Activated CD4-positive, alpha-beta T cell treated with anti-CD3 and anti-CD28 coated beads, Interleukin-2, Interleukin-4, amounts not matched to agents 100 ng/mL and 50 ng/mL, durations not matched to agents 16 hours and 8 hours (primary cell): ENCODE data around the gene PIM1.
"Not testable (repeated sequence)": the region's sequence is repeated elsewhere in the genome, so short reads cannot be mapped to it uniquely, and the experiment has no call there.

Experiments
- DNase-seq: peaks from one replicate; pipeline ENCODE4 v3.0.0-alpha.2; 2020; ENCODE audit warnings: low spot score

The PIM1 gene

GRCh38 chr6:37190159-37190535 lies 20.2 kb downstream of the PIM1 start:
- DNase-seq = no peak

DNA sequence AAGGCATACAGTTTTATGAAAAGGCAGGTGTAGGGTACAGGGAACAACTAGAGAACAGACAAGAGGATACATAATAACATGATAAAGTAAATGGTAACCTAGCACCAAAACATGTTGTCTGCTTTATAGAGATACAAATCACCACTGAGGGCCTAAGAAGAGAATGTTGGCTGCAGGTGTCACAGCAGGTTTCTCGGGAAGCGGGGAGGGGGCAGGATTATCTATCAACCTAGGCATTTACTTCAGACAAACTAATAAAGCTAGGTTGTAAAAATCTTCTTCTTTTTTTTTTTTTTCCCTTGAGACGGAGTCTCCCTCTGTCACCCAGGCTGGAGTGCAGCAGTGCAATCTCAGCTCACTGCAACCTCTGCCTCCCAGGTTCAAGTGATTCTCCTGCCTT lies 22.7 kb downstream of the PIM1 start:
- DNase-seq = no peak

- DNase-seq = not testable (repeated sequence)
Measured at GRCh38 chr6:37194886-37195285, 24.9 kb downstream of the PIM1 start.

DNA sequence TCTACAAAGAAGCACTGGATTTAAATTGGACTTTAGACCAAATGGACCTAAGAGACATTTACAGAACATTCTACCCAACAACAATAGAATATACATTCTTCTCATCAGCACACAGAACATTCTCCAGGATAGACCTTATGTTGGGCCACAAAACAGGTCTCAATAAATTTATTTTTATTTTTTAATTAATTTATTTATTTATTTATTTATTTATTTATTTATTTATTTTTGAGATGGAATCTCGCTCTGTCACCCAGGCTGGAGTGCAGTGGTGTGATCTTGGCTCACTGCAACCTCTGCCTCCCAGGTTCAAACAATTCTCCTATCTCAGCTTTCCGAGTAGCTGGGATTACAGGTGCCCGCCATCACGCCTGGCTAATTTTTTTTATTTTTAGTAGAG lies 26.5 kb downstream of the PIM1 start:
- not testable (repeated sequence) for DNase-seq

- no peak for DNase-seq
Measured at GRCh38 chr6:37200085-37200484, 30.1 kb downstream of the PIM1 start.

DNA sequence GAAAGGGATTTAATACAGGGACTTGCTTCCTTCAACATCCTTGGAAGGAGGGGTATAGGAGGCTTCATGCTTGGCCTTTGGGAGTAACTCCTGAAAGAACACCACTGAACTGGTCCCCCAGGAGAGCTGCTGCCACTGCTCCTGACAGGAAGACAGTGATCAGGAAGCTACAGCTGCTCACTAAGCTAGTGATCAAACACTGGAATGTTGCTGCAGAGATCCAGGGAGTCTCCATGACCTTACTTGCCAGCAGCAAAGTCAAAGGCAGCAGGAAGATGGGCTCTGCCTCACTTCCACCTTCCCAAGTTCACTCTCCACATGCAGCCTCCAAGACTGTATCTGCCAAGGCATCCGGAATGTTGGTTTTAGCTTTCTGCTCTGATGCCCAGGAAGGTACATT lies 31.8 kb downstream of the PIM1 start:
- DNase-seq = no peak

DNA sequence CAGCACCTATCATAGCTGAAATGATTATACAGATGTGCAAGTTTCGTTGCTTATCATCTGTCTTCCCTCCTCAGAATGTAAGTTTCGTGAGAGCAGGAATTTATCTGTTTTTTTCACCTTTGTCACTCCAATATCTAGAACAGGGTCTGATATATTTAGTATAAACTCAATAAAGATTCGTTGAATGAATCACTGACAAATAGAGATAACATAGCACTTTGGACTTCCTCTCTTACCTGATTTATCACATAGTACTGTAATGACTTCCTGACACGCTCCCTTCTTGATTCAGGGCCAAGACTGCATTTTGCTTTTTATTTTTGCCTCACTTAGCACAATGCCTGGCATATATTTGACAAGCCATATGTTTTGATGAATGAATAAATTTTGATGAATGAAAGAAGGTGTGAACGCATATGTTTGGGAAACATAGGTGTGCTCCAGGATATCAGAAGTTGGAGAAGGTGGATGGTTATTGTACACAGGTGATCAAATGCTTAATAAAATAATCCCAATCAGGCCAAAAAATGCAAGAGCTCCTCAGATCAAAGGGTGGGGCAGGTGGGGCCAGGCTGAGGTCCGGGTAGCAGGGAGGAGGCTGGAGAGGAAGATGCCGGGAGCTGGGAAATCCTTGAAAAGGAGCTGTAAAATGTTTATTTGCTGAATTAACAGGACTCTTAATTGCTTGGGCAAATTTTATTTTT lies 33.0 kb downstream of the PIM1 start:
- peak; percentile 42 for DNase-seq

GRCh38 chr6:37204014-37204751 lies 34.2 kb downstream of the PIM1 start:
- DNase-seq = no peak

DNA sequence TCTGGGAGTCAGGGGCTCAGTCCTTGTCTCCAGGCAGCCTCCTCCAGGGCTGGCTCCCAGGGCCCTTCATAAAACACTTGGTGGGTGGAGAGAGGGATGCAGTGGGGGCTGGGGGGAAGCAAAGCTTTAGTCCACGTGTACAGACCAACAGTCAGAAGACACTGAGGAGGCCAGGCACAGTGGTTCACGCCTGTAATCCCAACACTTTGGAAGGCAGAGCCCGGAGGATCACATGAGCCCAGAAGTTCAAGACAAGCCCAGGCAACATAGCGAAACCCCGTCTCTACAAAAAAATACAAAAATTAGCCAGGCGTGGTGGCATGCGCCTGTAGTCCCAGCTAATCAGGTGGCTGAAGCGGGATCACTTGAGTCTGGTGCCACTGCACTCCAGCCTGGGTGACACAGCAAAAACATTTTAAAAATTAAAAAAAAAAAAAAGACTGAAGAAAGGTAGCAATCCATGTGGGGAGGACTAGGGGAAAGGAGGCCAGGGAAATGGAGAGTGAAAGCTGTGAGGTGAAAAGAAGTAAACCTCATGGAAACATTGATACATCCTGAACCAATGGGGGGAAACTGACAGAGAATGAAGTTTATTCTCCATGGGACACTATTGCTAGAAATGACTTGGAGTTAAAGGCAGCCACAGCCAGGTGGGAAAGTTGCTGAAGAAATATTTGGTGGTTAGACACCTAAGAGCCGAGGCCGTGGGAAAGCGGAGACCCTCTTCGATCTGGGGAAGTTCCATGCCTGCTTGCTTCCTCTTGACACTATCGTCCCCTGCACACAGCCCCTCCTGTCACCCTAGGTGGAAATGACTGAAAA lies 35.4 kb downstream of the PIM1 start:
- peak; percentile 28 for DNase-seq

DNA sequence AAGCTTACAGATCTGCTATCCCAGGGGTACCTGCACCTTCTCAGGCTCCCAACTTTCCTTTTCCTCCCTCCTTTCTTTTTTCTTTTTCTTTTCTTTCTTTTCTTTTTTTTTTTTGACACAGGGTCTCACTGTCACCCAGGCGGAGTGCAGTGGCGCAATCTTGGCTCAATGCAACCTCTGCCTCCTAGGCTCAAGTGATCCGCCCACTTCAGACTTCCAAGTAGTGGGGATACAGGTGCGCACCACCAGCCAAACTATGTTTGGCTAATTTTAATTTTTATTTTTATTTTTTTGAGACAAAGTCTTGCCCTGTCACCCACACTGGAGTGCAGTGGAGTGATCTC lies 36.0 kb downstream of the PIM1 start:
- DNase-seq = no peak

- no peak for DNase-seq
Measured at GRCh38 chr6:37206622-37207021, 36.7 kb downstream of the PIM1 start.

GRCh38 chr6:37207903-37208456 lies 38.0 kb downstream of the PIM1 start:
- peak; percentile 96 for DNase-seq

DNA sequence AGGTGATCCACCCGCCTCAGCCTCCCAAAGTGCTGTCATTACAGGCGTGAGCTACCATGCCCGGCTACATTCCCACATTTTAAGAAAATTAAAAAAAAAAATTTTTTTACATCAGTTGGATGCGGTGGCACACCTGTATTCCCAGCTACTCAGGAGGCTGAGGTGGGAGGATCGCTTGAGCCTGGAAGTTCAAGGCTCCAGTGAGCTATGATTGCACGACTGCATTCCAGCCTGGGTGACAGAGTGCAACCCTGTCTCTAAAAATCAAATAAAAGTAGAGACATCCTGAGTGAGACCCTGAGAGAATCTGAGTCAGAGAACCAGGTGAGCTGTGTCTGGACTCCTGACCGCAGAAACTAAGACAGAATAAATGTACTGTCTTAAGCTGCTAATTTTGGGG lies 38.8 kb downstream of the PIM1 start:
- no peak for DNase-seq

GRCh38 chr6:37209461-37210205 lies 39.7 kb downstream of the PIM1 start:
- no peak for DNase-seq

DNA sequence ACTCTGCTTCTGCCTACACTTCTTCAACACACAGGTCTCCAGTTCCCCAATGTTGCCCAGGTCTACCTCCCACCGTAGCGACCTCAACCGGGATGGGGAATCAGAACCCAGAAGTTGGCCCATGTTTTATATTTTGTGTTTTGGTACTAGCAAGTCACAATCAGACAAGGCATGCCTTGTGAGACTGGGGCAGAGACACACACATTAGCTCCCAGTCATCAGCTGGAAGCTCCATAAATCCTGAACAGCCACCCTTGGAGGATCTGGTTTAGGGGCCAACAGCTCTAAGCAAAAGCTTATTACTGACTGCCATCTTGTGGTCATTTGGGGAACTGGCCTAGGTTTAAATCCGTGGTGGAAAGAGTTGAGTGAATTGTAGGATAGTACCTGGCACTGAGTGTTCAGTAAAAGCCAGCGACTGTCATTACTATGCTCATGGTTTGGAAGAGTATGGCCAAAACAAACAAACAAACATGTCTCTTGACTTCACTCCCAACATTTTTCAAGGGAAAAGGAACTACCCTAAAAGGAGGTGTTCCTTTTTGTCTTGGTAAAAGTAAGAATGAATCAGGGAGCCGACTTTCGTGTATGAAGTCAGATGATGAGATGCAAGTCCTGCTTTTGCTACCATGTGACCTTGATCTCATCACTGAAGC lies 40.5 kb downstream of the PIM1 start:
- peak; percentile 91 for DNase-seq

- DNase-seq = no peak
Measured at GRCh38 chr6:37212268-37212667, 42.3 kb downstream of the PIM1 start.

- no peak for DNase-seq
Measured at GRCh38 chr6:37218061-37218460, 48.1 kb downstream of the PIM1 start.

DNA sequence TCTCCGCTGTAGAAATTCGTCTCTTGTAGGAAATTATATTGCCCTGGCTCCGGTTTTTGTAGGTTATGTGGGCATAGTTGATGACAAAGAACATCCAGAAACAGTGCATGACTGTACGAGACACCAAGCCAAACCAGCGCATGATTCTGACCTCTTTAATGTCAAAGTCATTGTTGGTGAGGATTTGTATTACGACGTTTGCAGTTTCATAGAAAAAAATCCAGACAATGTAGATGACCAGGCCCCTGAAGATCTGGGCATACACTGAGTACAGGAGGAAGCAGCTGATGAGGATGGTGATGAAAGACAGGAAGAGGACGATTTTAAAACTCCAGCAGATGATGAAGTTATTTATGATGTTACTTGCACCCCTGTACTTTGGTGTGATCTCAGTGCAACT lies 48.6 kb downstream of the PIM1 start:
- no peak for DNase-seq

DNA sequence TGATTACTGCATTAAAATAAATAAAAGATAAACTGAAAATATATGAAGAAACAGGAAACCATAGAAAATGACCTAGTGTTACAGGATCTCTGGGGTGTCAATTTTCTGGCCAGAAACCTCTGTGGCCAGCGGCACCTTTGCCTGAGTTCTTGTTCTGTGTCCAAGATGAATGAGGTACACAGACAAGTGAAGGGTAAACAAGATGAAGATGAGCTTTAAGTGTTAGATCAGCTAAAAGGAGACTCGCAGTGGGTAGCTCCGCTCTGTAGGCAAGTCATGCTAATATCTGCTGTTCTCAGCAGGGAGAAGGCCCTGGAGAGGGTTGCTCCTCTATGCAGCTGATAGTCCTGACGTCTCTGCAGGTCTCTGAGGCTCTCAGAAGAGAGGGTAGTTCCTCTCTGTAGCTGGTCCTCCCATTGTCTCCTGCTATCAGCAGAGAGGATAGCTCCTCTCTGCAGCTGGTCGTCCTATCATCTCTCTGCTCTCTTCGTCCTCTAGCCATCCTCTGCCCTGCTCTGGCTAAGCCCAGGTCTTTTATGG lies 51.7 kb downstream of the PIM1 start:
- DNase-seq = no peak

DNA sequence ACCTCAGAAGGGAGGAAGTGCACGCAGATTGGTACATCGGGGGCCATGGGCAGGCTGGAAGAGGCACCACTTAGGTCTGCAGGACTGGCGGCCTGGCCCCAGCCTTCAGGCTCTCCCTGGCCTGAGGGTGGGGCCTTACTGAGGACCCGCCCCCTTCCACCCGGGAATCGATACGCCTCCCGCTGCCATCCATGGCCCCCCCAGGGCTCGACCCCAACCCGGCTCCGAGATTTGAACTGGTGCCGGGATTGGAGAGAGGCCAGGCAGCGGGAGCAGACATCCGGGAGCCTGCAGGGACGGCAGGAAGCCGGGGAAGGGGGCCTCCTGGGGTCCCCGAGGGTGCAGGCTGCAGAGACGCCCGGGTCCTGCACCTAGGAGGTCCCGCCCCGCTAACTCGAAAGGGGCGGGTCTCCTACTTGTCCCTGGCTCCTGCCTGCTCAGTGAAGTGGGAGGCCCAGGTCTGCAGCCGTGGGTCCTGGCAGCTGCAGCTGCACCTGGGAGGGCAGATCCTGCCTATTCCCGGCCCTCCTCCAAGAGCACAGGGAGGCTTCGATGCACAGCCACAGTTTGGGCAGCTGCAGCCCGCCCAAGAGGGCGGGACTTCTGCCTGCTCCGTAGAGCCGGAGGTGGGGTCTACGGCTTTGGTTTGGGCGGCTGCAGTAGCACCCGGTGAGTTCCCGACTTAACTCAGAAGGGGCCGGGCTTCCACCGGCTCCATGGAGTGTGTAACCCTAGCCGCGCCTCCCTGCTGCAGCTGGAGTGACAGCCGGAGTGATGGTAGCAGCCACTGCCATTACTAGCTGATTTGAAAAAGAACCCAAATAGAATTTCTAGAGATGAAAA lies 52.4 kb downstream of the PIM1 start:
- DNase-seq = peak; percentile 85
